T-helper 1 cell (primary cell): ENCODE results near the gene UTP15.

Source experiments
- DNase-seq, 5 donors: peaks; one replicate each; pipeline ENCODE4 v3.0.0-alpha.2; 2012 to 2020

The UTP15 gene

DNA sequence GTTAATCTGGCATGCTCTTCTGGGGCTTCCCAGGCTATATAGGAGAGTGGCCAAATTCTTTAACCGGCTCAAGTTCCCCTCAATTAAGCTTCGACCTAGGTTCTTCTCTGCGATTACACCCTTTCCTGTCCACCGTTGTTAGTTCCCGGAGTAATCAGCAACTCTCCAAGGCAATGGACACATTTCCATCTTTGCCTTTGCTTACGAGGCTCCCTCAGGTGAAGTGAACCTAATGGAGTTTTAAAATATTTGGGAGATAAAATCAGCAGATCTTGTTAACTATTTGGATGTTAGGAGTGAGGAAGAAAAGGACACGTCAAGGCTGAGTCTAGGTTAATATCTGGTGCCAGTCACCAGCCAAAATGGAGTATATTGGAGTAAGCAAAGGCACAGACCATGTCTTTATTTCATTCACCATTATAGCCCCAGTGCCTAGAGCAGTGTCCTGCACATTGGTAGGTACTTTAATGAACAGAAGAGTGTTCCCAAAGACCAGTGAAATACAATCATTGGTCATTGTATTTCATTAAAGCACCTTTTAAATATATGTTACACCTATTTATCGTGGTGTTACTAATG, 515 bp downstream of the UTP15 start:
- no peak for DNase-seq

DNA sequence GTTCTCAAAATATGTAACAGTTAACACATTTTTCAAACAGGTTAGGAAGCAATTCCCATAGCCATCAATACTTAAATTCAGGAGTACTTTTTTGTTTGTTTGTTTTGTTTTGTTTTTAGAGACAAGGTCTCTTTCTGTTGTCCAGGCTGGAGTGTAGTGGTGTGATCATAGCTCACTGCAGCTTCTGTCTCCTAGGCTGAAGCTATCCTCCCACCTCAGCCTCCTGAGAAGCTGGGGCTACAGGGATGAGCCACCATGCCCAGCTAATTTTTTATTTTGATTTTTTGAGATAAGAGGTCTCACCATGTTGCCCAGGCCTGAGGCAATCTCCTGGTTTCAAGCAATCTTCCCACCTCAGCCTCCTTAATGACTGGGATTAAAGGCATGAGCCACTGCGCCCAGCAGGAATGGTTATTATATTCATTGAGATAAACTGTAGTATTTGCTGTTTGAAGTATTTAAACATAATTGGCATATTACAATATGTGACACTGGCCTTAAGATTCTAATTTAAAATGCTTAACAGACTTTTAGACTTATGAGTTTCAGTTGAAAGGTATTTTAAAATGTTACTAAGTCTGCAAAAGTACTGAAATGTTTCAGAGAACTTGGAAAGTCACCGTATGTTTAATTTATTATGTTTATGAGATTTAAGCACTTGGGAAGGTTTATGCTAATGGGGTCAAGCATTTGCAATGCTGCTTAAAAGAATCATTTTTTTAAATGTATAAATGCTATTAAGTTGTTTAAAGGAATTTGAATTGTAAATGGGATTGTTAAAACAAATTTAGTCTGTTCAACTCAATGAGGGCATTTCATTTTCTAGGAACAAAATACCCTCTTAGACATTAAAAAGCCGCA, 17.0 kb downstream of the UTP15 start:
- DNase-seq, result no peak

DNA sequence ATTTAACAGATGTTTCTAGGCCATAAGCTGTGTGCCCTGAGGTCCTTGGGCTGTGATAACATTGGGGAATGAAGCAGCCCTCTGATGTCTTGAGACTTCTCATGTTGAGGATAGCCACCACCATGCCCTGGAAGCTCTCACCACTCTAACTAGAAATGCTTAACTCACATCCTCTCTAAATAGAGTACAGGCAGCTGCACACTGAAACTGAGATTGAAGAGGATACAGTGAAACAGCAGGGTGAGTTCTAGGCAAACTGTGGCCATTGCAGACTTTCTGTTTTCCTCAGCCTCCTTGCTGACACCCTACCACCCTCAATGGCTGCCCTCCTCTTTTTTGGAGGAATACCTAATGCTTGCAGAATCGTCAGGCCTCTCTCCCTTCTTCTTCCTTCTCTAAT, 22.4 kb downstream of the UTP15 start:
- no peak for DNase-seq

DNA sequence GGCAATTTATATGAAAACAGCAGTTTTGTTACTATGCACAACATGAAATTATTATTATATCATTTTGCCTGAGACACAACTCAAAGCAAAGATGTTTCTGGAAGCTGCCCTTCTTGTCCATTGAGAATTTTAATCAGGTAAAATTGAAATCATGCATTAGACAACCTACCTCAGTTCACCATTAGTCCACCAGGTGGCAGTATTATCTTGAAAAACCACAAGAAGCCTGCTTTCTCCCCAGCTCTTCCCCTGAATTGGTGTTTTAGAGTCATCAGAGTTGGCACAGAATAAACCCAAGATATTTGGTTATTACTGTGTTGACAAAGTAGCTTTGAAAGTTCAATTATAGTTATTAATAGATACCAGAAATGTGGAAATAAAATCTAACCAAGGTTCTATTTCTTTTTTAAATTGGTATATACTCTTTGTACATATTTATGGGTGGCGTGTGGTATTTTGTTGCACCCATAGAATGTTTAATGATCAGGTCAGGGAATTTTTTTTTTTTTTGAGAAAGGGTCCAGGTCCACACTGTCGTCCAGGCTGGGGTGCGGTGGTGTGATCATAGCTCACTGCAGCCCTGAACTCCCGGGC, 25.7 kb downstream of the UTP15 start:
- DNase-seq, result peak in 4 of 5 donors; percentile 15 to 60 (median 49)

DNA sequence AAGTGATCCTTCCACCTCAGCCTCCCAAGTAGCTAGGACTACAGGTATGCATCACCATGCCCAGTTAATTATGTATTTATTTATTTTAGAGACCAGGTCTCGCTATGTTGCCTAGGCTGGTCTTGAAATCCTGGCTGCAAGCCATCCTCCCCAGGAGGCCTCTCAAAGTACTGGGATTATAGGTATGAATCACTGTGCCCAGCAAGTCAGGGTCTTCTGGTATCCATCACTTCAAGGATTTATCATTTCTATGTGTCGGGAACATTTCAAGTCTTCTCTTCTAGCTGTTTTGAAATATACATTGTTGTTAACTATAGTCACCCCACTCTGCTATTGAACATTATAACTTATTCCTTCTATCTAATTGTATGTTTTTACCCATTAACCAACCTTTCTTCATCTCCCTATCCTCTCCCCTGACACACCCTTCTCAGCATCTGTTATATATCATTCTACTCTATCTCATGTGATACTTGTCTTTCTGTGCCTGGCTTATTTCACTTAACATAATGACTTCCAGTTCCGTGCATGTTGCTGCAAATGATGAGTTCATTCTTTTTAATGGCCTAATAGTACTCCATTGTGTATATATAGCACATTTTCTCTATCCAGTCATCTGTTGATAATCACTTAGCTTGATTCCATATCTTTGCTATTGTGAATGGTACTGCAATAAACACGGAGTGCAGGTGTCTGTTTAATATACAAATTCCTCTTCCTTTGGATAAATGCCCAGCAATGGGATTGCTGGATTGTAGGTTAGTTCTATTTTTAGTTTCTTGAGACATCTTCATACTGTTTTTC, 26.4 kb downstream of the UTP15 start:
- DNase-seq, result no peak

DNA sequence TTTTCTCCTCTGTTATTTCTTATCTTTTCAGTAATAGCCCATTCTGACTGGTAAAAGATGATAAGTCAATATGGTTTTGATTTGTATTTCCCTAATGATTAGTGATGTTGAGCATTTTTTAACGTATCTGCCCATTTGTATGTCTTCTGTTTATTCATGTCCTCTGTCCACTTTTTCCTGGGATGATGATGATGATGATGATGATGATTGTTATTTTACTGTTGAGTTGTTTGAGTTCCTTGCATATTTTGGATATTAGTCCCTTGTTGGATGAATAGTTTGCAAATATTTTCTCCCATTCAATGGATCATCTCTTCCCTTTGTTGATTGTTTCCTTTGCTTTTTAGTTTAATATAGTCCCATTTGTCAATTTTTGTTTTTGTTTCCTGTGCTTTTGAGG, 27.0 kb downstream of the UTP15 start:
- DNase-seq, result no peak

DNA sequence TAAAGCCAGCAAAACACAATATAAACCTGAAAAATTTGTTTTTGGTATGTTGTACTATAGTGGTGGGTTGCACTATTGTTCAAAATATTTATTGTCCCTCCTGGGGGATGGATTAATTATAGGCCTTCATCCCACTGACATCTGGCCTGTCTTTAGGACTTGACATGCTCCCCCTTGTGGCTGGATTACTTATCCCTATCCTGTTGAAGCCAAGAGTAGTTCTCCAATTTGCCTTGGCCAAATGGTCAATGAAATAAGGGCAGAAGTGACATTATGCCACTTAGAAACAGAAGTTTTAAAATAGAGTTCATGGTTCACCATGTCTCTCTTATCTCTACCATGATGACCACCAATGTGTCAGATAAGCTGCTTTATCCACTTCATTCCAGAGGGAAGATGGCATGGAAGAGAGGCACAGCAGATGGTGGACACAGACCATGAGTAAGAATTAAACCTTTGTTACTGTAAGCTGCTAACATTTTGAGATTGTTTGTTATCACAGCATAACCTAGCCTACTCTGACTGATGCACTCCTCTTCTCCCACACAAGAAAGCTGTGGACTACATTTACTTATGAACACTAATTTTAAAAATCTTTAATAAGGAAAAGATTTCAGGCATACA, 31.3 kb downstream of the UTP15 start:
- DNase-seq, result no peak

DNA sequence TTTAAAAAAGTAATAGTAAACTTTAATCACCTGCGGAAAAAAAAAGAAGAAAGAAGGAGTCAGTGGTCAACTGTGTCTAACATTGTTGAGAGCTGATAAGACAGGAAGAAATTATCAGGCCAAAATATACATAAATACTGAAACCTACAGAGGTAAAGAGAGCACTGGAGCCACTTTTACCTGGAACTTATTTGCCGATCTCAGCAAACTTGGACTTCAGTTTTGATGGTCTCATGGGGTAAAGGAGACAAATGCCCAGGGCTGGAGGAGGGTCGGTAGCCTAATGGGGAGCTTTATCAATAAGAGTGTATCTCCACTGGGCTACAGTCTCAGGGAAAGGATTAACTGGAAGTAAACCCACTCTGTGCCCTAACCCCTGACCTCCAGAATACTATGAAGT, 33.8 kb downstream of the UTP15 start:
- DNase-seq, result no peak

DNA sequence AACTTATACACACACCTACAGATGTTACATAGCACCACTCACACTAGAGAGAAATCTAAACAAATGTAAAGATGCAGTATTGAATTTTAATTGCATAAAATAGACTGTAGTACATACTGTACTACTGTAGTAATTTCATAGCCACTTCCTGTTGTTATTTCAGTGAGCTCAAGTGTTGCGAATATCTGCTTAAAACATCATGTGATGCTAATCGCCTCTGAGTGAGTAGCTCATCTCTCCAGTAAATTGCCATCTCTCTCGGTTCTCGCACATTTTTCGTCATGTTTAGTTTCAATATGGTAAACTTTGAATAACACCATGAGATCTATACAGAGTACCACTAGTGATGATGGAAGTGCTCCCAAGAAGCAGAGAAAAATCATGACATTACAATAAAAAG, 38.5 kb downstream of the UTP15 start:
- no peak for DNase-seq

DNA sequence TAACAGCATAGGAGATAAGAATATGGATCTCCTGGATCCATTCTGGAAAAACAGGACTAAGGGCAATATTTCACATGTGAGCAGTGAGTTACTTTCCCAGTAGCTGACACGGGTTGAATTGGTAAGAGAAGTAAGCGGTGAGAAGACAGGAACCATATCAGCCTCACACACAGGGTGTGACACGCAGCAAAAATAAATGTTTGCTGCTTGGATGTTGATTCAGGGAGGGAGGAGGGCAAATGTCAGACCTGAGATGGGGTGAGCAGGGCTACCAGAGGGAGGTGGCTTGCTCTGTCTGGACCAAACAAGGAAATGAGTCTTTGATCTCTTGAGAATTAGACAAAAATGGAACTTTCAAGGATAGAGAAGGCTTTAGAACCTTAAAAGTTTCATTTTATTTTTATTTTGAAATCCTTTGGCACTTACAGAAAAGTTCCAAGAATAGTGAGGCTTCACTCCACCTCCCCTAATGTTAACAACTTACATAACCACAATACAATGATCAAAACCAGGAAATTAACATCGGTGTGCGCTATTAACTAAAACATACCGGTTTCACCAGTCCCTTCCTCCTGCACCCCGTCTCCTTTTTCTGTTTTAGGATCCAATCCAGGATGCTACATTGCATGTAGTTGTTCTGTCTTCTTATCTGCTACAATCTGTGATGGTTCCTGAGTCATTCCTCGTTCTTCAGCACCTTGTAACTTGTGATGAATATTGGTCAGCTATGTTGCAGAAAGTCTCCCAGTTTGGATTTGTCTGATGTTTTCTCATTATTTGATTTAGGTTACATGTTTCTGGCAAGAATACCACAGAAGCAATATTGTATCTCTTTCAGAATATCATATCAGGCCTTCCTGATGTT, 39.9 kb downstream of the UTP15 start:
- DNase-seq, result no peak

DNA sequence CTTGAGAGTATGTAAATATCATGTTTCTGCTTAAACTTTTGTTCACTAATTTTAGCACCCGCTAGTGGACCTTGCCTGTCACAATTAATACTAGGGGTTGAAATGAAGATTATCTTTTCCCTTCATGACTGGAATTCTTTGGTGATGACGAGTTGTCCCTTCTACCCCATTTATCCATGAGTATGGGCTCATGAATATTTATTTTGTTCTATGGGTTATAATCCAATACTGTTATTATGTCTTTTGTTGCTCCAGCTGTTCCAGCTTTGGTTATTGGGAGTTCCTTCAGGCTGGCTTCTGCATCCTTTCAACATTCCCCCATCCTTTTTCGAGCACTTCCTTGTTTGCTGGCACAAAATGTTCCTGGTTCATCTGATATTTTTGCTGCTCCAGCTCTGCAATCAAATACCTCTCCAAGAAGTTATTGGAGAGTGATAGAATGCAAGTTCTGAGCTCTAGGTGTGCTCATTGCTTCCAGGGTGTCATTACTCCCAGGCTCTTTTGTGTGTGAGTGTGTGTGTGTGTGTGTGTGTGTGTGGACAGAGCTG, 40.7 kb downstream of the UTP15 start:
- DNase-seq, result no peak

DNA sequence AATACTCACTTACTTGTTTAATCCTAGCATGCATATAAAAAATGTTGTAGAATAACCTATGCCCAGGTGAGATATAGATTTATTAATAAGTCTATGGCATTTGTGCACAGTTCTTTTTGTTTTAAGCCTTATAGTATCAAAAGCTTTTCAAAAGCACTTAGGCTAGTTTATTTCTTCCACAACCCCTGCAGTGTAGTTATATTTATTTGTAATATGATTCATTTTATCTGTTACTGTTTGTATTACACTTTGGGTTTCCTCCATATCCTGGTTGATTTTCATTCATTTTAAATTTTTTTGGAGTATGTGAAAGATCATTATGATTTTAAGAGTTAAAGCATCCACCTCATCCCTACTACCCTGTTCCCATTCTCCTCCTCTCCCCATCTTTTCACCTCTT, 41.7 kb downstream of the UTP15 start:
- no peak for DNase-seq

DNA sequence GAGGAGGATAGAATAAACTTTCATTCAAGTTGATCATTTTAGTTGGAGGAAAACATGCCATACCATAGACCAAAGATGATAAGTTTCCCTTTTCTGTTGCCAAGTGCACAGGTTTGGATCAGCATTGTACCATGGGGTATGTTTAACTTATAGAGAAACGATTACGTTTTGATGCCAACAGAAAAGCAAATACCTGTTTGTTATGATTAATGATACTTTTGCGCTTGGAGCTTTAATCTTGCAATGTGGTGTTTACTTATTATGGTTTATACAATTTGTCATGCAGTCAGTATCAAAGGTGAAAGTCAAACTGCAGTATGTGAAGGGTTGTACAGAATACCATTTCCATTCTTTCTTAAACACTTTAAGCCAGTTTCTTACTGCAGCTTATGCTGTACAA, 47.3 kb downstream of the UTP15 start:
- DNase-seq, result no peak

DNA sequence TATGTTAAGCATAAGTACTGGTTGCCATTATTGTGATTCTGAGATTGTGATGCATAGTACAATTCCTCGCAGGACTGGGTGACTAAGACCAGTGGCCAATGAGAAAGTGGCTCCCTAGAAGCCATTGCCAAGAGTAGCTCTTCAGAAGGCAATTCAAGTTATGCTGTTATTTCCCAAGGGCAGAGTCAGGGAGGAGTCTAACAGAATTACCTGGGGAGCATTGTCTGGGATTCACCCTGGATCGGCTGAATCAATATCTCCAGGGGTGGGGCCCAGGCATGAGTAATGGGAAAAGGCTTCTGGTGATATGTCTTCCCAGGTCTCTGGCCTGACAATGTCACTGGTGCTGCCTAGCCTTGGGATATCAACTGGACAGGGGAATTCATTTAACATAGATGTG, 49.5 kb downstream of the UTP15 start:
- DNase-seq, result no peak

DNA sequence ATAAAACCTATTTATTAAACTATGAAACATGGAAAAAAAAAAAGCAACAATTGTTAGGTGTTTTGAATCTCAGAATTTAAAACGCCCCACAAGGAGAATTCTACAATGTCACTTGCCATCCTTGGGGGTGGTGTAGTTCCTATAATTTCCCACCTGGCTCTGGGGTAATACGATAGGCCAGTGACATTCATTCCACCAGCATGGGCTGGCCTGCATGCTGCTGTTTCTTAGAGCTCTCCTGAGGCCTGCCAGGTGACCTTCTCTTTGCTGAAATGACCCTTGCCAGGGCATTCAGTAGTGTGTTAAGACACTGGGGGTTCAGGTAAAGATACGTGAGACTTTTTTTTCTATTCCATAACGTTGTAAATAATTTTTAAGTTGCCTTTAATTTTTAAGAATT, 50.4 kb downstream of the UTP15 start:
- DNase-seq, result no peak

DNA sequence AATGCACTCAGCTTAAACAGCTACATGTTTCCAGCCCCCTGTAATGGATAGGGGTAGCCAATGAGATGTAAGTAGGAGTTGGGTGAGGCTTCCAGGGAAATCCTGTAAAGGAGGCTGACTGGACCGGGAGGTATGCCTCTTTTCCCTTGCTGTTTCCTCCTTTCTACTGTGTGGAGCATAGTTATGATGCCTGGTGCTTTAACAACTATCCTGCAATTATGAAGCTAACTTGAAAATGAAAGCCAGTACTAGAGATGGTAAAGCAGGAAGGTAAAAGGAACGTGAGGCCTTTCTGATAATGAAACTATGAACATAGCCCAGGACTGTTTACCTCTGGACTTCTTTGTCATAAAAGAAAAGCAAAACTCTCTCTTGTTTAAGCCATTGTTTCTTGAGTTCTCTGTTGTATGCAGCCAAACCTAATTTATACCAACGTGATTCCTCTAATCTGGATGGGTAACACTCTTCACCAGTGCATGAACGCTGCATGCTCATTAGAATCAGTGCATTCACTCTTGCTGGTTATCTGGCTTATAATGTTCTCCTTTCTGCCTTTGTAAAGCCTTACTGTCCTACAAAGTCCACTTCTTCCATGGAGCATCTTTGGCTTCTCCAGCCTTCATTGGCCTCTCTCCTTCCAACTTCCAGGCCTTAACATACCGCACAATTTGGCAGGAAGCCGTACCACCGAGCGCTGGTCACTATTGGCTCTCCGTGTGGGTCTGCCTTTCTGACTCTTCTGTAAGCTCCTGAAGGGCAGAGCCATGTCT, 52.2 kb downstream of the UTP15 start:
- no peak for DNase-seq

DNA sequence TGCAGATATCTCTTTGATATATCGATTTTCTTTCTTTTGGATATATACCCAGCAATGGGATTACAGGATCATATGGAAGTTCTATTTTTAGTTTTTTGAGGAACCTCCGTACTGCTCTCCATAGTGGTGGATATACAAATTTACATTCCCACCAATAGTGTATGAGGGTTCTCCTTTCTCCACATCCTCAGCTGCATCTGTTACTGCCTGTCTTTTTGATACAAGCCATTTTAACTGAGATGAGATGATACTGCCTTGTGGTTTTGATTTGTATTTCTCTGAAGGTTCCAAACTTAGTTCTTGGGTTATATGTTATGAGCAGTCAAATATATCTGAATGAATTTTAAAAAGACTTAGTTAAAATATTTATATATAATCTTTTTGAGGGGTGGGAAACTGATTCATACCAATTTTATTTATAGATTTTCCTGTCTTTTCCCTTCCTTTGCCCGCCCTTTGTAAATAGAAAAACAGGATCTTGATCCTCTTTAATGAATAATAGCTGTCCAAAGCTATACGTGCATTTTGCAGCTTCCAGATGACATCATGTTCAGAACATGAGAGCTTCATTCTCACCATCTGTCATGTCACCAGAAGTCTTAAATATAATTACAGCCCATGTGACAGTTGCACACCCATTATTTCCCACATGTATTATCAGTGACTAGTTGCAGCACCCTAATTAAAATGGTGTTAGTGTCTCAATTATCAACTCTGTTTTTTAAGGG, 54.2 kb downstream of the UTP15 start:
- no peak for DNase-seq

DNA sequence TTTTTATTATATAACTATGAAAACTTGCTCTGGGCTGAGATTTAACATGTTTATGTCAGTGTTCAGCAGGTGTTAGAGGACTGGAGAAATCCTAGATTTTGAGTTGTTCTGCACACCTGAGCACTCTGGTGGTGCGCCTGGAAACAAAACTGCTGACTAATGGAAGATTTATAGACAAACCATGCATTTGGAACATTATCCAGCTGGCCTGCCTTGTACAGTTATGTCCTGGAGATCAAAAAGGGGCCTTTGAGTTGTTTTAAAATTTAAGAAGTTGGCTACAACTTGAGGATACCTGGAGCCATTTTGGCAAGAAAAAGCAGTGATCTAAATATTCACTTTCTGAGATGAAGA, 54.8 kb downstream of the UTP15 start:
- DNase-seq, result no peak

DNA sequence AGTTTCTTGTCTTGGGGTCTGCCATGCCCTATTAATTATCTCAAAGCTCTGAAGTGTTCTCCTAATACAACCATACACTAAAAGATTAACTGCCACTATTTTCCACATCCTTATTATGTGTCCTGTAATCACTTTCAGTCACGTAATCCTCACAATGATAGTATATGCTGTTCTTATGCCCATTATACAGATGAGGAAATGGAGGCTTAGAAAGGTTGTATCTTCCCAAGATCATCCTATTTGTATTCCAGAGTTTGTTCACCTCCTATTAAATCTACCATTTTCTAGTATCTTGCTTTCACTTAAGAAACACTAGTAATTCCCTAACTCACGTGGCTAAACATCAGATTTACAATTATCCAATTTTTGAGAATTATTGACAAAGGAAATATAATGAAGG, 57.5 kb downstream of the UTP15 start:
- no peak for DNase-seq

DNA sequence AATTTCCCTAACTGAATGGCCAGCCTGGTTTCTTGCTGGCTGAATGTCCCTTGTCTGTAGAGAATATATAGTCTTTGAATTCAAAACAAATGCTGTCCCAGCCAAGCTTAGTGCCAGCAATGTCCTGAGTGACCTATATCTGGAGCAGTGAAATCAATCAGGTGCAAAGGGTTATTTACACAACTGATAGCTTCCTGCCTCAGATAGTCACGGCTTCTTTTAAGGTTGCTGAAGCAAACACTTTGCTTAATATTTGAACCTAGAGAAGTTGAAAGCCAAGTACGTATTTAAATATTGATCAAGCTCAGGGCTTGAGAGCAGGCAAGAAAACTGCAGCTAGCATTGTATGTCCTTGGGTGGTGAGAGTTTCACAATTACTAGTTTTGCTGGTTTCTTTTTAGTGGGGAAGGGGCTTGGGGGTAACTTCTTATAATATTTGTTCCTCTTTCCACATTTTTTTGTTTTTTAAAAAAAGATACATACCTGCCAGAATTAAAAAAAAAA, 58.4 kb downstream of the UTP15 start:
- no peak for DNase-seq
